GM18861 (cell line): Measurements from ENCODE around the gene HDAC6.
"Not testable (repeated sequence)": the region's sequence is repeated elsewhere in the genome, so short reads cannot be mapped to it uniquely, and the experiment has no call there.

Experiments used
- ATAC-seq: cut with Tn5 transposase; IDR thresholded peaks from one replicate; pipeline ENCODE4 v1.9.1; 2021; ENCODE audit not compliant: unreplicated experiment

HDAC6 gene

DNA sequence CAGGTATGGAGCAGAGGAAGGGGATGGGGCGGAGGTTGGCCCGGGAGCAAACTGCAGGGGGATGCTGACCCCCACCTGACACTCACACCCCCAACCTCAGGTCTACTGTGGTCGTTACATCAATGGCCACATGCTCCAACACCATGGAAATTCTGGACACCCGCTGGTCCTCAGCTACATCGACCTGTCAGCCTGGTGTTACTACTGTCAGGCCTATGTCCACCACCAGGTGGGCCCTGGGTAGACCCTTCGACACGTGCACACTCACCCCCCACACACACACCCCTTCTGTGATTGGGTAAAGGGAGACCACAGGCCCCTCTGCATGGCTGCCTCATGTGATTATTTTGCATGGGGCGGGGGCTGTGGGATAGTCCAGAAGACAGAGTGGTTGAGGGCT is 22.2 kb downstream of the HDAC6 start:
- no peak for ATAC-seq

DNA sequence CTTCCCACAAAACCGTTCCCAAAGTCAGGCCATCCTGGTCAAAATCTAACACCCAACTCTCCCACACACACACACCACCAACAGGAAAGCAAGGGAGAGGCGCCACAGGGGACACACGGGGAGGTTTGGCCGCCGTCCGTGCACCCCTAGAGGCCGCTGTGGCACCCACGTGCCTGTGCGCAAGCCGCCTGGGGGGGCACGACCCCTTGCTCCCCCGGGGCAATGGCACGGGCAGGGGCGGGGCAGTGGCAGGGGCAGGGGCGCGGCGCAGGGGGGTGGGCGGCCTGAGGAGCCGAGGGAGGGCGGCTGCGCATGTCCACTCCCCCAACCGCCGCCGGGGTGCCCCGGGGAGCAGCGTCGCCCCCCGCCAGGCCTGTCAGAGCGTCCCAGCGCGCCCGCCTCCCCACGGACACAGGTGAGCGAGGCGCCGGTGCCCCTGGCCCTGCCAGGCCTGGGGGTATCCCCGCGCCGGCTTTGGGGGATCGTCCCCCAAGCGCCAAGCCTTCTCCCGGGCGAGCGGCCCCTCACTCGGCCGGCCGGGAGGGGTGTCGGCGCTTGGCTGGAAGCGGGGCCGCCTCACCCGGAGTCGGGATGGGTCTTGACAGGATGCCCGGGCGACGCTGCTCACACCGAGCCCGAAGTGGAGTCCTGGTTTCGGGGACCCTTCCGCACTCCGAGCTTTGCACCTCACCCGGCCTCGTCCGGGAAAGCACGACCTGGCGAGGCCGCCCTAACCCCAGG is 24.4 kb downstream of the HDAC6 start, which contains the start of gene ERAS:
ERAS (plus strand) TSS at position 379 of the 741 bp plus-strand sequence. CDS start 2,611 bp downstream, outside the sequence.
- no peak for ATAC-seq

DNA sequence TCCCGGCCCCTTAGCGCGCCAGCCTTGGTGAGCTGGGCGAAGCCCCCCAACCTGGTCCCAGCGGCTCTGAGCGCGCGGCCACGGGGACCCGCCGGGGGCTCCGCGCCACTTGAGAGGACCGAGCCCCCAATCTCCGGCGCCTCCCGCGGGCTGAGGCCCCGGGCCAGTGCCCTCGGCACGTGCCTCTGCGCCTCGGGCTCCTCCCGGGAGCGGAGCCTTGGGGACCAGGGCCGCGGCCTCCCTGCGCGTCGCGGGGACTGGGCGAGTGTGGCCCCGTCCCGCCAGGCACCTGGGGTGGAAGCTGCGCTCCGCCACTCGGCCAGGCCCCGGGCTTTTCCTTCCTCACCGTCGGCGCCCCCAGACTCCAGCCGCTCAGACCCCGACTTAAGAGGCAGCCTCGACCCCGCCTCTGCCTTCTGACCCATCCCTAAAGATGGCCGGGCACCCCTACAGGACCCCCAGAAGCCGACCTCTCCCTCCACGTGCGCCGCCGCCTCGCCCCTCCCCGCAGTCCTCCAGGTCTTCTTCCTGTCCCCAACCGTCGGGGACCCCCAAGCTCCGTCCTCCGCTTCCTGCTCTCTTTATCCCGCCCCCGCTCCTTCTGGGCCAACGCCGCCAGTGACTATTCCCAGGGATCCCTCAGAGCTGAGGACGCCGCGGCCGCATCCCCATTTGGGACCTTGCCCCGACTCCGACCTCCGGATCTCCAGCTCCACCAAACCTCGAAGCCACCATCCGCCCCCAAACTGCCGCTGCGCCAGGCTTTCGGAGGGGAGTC is 25.2 kb downstream of the HDAC6 start:
- no peak for ATAC-seq

DNA sequence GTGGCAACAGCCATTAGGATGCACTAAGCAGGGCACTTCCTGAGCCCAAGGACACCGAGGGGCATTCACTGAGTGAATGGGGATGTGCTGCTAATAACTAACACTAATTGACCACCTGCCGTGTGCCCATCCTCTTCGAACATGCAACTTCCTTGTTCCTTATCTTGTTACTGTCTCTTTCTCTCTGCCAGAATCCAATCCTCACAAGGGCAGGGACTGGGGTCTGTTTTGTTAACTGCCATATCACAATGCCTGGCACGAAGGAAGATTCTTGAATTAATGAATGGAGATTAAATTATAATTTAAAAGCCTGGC is 25.7 kb downstream of the HDAC6 start:
- no peak for ATAC-seq

DNA sequence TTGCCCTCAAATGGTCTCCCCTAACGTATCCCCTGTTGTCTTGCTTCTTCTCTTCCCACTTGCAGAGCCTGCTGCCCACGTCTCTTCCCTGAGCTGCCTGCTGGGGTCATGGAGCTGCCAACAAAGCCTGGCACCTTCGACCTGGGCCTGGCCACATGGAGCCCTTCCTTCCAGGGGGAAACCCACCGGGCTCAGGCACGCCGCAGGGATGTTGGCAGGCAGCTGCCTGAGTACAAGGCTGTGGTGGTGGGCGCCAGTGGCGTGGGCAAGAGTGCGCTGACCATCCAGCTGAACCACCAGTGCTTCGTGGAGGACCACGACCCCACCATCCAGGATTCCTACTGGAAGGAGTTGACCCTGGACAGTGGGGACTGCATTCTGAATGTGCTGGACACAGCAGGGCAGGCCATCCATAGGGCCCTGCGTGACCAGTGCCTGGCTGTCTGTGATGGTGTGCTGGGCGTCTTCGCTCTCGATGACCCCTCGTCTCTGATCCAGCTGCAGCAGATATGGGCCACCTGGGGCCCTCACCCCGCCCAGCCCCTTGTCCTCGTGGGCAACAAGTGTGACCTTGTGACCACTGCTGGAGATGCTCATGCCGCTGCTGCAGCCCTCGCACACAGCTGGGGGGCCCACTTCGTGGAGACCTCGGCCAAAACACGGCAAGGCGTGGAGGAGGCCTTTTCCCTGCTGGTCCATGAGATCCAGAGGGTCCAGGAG is 27.3 kb downstream of the HDAC6 start:
- no peak for ATAC-seq

DNA sequence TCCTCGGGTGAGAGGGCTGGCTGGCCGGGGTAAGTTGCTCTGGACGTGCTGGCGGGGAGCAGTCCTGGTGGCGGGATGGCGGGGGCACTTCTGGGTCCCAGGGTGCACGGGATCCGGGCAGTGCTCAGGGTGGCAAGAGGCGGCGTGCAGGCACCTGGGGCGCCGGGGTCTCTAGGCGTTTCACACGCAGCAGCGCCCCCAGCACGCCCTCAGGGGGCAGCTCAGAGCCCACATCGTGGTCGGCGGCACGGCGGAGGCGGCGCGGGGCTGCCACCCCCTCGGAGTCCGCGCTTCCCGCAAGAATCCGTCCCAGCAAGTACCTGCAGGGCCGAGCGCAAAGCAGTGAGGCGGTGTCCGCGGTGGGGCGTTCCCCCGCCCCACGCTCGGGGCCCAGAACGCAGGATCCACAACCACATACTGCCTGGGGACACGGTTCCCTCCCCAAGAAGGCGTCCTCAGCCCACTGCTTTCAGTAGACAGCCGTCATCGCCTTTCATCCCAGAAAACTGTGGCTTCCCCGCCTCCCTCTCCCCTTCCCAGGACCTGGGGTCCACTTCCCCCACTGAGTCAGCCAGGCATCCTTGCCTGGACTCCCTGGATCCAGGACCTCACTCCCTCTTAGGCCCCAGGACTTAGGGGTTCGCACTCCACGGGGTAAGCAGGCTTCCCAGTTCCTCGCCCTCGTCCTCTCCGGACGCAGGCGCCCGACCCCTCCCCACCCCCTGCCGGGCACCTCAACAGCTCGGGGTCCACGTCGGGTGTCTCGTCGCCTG is 29.5 kb downstream of the HDAC6 start:
- ATAC-seq, result no peak

DNA sequence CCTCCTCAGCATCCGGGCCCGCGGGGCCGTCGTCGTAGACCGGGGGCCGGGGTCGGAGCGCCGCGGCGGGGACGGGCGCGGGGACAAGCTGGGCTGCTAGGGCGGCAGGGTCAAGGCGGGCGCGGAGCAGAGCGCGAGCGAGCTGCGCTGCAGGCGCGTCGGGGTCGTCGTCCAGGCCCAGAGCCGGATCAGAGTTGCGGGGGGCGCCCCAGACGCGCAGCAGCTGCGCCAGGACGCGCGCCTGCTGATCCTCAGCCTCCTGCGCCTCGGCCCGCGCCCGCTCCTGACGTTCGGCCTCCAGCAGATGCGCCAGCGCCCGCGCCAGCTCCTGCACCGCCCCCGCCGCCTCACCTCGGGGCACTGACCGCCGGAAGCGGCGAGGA is 30.0 kb downstream of the HDAC6 start:
- ATAC-seq, result no peak

DNA sequence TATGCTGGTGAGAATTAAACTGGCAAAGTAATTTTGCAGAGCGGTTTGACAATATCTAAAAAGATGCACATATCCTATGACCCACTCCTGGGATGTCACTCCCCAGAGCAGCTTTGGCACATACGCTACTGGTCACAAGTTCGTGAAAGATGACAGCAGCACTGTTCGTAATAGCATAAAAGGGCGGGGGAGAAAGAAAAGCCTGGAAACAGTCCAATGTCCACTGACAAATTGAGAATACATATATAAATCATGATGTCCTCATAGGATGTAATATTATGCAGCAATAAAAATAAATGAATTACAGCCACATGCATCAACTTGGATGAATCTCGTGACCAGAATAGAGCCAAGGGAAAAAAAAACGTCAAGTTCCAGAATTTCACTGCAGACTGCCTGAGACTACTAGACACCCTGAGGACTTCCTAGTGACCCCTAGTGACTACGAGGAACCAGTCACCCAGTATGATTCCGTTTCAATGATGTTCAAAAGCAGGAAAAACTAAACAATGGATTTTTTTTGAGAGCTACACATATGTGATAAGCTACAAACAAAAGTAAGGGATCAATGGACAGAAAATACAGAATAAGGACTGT is 31.8 kb downstream of the HDAC6 start:
- ATAC-seq, result no peak

DNA sequence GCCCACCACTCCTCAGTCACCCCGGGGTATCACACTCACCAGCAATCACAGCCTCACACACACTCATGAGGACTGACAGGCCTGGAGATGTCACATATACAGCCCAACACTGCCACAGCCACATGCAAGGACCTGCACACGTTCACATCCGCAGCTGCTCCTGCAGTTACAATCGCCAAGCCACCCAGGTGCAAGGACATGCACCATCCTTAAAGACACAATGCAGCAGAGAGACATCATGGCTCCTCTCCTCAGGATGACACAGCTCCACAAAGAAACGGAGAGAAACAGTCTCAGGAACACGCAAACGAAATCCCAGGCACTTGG is 32.5 kb downstream of the HDAC6 start:
- ATAC-seq, result no peak

DNA sequence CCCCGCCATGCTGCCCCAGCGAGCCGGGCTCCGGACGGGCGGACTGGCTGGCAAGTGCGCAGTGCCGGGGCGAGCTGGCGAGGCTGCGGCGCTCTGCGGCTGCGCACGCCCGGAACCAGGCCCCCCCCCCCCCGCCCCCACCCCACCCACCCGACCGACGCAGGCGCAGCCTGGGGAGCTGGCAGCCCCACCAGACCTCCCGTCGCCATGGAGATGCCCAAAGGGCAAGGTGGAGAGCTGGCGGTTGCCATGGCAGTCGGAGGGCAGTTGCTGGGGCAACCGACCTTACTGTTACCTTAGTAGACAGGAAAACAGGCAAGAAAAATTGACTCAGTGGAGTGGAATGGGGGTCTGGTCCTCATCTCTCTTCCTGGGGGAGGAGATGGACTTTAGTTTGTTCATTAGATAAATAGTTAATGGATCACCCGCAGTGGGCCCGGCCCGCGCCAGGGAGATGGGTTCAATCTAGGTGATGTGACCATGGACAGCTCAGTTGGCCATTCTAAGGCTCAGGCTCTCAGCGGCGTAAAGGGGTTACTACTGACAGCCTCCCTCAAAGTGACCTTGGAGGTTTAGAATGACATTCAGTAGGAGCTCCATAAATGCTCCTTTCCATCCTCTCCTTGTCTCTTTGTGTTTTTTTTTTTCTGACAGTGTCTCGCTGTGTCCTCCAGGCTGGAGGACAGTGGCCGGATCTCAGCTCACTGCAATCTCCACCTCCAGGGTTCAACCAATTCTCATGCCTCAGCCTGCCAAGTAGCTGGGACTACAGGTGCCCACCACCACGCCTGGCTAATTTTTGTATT is 33.9 kb downstream of the HDAC6 start, which contains the start of gene PCSK1N:
PCSK1N (minus strand) TSS at position 87 of the 806 bp plus-strand sequence; CDS start at position 9, 78 bp downstream.
- no peak for ATAC-seq

DNA sequence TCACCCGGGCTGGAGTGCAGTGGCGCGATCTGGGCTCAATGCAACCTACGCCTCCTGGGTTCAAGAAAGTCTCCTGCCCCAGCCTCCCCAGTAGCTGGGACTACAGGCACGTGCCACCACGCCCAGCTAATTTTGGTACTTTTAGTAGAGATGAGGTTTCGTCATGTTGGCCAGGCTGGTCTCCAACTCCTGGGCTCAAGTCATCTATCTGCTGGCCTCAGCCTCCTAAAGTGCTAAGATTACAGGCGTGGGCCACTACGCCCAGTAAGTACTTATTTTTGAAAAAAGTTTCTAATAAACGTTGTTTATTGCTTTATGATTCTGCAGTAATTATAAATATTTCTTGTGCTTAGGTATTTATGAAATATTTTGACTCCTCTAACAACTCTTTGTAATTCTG is 37.8 kb downstream of the HDAC6 start:
- no peak for ATAC-seq

DNA sequence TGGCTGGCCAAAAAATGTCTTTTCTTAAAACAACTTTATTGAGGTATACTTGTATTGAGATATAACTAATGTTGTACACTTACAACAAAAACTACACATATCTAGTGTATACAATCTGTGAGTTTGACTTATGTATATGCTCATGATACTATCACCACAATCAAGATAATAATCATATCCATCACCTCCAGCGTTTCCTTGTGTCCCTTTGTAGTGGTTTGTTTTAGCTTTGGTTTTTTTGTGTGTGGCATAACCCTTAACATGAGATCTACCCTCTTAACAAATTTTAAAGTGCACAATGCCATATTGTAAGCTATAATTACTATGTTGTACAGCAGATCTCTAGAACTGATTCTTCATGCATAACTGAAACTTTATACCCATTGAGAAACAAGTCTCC is 47.0 kb downstream of the HDAC6 start:
- no peak for ATAC-seq

DNA sequence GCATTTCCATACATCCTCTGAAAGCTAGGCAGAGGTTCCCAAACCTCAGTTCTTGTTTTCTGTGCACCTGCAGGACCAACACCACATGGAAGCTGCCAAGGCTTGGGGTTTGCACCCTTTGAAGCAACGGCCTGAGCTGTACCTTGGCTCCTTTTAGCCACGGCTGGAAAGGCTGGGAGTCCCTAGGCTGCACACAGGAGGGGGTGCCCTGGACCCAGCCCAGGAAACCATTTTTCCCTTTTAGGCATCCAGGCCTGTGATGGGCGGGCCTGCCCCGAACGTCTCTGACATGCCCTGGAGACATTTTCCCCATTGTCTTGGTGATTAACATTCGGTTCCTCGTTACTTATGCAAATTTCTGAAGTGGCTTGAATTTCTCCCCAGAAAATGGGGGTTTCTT is 51.0 kb downstream of the HDAC6 start:
- ATAC-seq, result no peak

DNA sequence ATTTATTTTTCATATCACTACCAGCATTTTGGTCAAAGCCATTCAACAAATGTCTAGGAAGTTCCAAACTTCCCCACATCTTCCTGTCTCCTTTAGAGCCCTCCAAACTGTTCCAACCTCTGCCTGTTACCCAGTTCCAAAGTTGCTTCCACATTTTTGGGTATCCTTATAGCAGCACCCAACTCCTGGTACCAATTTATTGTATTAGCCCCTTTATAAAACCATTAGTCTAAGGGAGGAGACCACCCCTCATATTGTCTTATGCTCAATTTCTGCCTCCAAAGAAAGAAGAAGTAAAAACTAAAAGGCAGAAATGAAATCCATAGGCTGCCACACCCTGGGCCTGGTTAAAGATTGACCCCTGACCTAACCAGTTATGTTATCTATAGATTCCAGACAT is 51.6 kb downstream of the HDAC6 start:
- not testable (repeated sequence) for ATAC-seq

DNA sequence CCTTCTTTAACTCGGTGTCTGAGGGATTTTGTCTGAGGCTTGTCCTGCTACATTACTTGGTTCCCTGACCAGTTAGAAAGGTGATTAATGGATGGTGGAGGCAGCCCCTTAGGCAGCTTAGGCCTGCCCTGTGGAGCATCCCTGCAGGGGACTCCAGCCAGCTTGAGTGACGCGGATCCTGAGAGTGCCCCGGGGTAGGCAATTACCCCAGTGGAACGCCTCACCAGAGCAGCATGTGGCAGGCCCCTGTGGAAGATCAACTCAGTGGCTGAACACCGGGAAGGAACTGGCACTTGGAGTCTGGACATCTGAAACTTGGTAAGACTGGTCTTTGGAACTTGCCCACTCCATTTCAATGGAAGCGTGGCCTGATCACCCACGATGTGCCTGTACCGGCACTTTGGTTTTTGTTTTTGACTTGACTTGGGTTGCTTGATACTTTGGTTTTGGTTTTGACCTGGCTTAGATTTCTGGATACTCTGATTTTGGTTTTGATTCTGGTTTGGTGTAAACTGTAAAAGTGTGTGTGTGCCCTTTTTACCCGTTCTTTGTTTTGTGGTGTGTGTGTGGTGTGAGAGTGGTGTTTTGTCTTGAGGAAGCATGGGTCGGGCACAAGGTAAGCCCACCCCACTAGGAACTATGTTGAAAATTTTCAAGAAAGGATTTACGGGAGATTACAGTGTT is 52.4 kb downstream of the HDAC6 start:
- ATAC-seq, result not testable (repeated sequence)

DNA sequence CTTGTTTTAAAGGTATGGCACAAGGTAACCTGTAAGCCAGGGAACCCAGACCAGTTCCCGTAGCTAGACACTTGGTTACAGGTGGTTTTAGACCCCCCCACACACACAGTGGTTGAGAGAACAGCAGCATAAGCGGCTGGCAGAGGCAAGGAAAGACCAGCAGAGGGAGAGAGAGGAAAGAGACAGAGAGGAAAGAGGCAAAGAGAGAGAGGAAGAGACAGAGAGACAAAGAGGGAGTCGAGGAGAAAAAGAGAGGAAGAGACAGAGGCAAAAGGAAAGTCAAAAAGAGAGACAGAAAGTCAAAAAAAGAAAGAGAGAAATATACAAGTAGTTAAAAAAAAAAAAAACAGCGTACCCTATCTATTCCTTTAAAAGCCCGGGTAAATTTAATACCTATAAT is 53.0 kb downstream of the HDAC6 start:
- no peak for ATAC-seq

DNA sequence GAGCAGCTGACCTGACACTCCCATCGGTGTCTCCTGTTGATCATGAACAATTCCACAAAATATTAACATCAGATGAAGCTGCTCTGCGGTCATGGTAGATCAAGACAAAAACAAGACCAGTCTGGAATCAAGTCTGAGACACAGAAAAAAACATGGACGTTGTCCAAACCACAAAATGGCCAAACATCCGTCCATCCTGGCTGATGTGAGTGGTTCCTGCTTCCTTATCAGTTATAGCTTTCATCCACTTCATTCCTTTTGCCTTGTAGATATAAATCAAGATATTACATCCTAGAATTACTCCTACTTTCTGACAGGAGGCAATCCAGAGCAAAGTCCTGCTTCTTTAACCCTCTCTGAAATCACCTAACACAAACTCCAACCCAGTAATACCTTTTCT is 62.3 kb downstream of the HDAC6 start:
- ATAC-seq, result no peak

DNA sequence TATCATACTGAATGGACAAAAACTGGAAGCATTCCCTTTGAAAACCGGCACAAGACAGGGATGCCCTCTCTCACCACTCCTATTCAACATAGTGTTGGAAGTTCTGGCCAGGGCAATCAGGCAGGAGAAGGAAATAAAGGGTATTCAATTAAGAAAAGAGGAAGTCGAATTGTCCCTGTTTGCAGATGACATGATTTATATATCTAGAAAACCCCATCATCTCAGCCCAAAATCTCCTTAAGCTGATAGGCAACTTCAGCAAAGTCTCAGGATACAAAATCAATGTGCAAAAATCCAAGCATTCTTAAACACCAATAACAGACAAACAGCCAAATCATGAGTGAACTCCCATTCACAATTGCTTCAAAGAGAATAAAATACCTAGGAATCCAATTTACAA is 70.2 kb downstream of the HDAC6 start:
- not testable (repeated sequence) for ATAC-seq
